GM19463 (cell line): ENCODE measurements around the gene COL11A2.
"Not testable (repeated sequence)": the region's sequence is repeated elsewhere in the genome, so short reads cannot be mapped to it uniquely, and the experiment has no call there.

Experiments
- ATAC-seq: cut with Tn5 transposase; IDR thresholded peaks from one replicate; pipeline ENCODE4 v1.9.1; 2021; ENCODE audit warnings: mild to moderate bottlenecking, moderate library complexity; ENCODE audit not compliant: unreplicated experiment

The COL11A2 gene

DNA sequence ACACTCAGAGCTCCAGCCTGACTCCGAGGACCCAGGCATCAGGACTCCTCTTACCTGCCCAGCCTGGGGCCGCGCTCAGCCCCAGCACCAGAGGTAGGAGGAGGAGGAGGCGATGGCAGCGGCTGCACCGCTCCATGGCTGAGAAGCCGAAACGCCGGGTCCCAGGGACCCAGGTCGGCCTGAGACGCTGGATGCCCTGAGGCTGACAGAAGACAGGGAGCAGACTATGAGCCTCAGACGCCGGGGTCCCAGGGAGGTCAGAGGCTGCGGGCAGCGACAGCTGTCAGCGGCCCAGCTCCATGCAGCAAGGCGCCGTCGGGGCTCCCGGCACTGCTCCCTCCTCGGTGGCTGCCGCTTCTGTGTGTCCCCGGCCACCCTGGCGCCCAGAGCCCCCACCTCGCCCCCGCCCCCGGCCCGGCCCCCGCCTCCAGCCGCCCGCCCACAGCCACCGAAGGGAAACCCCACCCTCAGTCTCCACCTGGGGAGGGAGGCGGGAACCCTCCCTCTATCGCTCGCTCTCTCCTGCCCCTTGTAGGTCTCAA lies at the start of gene COL11A2:
Gene COL11A2 (minus strand): TSS at position 363 of the 542 bp plus-strand sequence. CDS start 227 bp downstream, at position 136.
- no peak for ATAC-seq

- ATAC-seq, result no peak
Measured at GRCh38 chr6:33241968-33242367, 49.7 kb upstream of the COL11A2 start.

DNA sequence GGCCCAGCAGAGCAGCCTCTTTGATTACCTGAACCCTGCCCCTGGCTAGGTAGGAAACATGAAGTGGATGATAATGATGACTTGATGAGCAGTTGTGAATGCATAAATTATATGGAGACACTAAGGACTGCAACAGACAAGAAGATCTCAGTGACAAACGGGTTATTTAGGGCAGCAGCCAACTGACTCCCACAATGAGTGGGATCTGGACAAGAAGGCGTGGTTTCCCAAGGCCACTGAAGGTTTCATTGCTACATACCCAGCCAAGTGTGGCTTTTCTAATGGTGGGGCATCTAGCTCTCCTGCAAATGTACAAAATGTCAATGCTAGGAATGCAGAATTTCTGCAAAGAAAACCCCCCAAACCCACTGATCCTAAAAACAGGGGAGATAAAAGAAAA lies 45.5 kb upstream of the COL11A2 start:
- no peak for ATAC-seq

GRCh38 chr6:33236852-33237251 lies 44.6 kb upstream of the COL11A2 start:
- ATAC-seq, result no peak

DNA sequence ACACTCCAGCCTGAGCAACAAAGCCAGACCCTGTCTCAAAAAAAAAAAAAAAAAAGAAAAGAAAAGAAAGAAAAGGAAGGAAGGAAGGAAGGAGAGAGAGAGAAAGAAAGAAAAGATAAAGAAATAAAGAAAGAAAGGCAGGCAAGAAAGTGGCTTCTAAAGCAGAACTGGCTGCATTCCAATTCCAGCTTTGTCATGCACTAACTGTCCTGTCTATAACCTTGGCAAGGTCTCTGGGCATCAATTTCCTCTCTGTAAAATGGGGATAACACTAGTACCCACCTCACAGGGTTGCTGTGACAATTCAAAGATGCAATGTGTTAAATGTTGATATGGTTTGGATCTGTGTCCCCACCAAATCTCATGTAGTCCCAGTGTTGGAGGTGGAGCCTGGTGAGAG lies 44.1 kb upstream of the COL11A2 start:
- no peak for ATAC-seq

DNA sequence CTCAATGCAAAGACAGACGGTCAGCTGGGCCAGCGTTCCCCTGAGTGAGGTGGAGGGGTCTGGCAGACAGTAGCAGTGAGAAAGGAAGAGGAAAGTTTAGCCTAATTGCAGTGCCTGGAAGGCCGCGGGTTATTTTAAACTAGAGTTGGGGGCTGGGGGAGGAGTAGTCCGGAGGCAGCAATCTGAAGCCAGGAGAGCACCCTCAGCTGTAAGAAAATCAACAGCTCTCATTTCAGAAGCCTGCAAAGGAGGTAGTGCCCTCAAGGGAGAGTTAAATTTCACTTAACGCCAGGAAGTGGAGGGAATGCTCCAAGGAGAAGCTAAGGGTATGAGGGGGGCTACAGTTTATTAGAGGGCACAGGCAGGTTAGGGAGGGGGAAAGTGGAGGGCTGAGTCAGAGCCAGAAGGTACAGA lies 43.0 kb upstream of the COL11A2 start:
- ATAC-seq, result no peak

- ATAC-seq, result not testable (repeated sequence)
Measured at GRCh38 chr6:33226503-33227120, 34.3 kb upstream of the COL11A2 start.

DNA sequence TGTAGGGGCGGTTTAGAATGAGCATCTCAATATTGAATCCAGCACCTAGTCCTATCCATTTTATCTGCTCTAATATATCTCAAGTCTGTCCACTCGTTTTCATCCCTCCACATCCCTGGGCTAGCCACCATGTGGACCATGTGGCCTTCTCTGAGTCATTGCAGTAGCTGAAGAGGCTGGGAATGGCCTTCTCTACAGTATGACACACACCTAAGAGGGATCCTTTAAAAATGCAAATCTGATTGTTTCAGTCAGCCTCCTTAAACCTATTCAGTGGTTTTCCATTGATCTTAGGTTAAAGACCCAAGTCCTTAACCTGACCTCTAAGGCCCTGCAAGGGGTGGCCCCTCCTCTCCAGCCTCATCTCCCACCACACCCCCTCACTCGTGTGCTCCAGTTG lies 25.4 kb upstream of the COL11A2 start:
- no peak for ATAC-seq

- no peak for ATAC-seq
Measured at GRCh38 chr6:33217246-33217645, 25.0 kb upstream of the COL11A2 start.

DNA sequence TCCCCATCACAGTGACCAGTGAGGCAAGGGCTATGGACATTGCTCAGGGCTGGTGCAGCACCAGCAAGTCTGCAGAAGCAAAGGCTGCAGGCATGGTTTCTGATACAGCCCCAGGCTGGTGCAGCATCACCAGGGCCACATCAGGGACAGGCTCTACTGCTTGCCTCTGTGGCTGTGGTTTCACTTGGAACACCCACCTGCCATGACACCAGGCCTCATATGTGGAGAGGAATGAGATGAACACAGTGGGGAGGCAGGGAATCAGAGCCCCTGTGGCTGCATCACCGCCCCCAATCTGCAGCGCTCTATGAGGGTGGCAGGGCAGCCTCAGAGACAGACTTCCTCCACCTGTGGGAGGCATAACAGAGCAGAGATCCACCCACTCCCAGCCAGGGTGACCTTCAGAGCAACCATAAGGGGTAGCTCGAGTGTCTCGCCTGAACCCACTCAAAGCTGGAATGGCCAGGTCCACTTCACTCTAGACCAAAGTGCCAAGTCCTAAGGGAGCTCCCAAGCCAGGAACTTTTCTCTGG lies 23.9 kb upstream of the COL11A2 start:
- no peak for ATAC-seq

GRCh38 chr6:33215271-33216116 lies 23.2 kb upstream of the COL11A2 start:
- no peak for ATAC-seq

DNA sequence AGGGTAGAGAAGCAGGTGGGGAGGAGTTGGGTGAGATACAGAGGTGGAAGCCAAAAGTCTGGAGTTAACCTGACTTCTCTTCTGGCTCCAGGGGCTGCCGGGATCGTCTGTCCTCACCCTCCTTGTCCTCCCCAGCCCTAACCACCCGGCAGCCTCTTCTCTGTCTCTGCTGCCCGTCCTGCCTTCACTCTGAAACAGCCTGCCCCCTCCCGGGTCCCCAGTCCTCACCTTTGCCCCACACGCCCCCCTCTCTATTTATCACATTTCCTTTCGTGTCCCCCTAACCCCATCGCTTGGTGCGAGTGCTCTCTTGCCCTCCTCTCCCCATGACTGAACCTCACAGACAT lies 21.7 kb upstream of the COL11A2 start:
- no peak for ATAC-seq

- no peak for ATAC-seq
Measured at GRCh38 chr6:33213166-33213988, 21.1 kb upstream of the COL11A2 start.

DNA sequence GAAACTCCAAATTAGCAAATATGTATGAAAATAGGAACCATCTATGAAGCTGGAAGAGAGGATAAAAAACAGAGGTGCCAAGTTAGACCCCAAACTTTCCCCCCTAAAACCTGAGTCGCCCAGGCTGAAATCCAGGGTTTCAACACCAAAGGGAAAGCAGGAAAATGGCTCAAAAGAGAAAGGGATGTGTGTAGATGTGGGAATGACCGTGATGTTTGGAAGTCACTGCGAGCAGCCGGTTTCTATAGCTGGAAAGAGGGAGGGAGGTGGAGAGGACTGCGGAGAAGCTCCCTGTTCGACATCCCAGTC lies 20.5 kb upstream of the COL11A2 start:
- no peak for ATAC-seq

- ATAC-seq, result no peak
Measured at GRCh38 chr6:33211666-33212422, 19.6 kb upstream of the COL11A2 start.

- no peak for ATAC-seq
Measured at GRCh38 chr6:33211136-33211535, 18.9 kb upstream of the COL11A2 start.

DNA sequence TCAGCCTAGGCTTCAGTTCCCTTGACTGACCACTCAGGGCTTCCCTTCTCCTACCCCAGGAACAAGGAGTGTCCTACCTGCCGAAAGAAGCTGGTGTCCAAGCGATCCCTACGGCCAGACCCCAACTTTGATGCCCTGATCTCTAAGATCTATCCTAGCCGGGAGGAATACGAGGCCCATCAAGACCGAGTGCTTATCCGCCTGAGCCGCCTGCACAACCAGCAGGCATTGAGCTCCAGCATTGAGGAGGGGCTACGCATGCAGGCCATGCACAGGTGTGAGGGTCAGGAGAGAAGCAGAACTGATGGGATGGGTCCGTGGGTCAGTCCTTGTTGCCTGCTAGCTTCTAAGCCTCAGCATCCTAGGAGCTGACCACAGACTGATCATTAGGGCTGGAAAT lies 17.6 kb upstream of the COL11A2 start:
- no peak for ATAC-seq

GRCh38 chr6:33208091-33208967 lies 16.1 kb upstream of the COL11A2 start, which contains the start of gene RING1:
Gene RING1, plus strand, starts transcription at chr6:33208500. Its CDS starts 323 bp downstream, at chr6:33208823.
- ATAC-seq, result peak; percentile 43

DNA sequence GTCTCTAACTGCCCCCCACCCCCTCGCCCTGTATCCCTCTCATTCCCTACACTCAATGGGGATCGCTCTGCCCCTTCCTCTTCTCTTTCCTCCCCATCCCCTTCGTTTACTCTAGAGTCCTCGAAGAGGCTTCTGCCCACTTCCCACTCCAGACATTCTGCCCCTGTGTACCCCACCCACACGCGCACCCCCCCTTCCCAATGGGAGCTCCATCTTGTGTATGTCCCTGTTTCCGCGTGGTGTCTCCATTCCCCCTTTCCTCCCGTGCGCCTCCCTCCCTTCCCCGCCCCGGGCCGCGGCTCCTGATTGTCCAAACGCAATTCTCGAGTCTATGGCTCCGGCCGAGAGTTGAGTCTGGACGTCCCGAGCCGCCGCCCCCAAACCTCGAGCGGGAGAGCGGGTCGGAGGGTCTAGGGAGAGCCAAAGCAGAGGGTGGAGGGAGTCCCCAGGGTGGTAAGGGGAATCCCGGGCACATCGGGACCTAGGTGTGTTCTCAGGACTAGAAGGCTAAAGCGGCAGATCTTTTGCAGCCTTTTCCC lies 15.4 kb upstream of the COL11A2 start:
- no peak for ATAC-seq
